Fibroblast of skin of back (primary cell): Measurements from ENCODE around the gene CAVIN1.
"Not testable (repeated sequence)": the region's sequence is repeated elsewhere in the genome, so short reads cannot be mapped to it uniquely, and the experiment has no call there.

Experiments used
- DNase-seq: peaks from one replicate; pipeline ENCODE4 v3.0.0-alpha.2; 2013

Gene CAVIN1

GRCh38 chr17:42378359-42378958, 44.6 kb downstream of the CAVIN1 start:
- DNase-seq, result no peak

- DNase-seq, result no peak
Measured at GRCh38 chr17:42373896-42374295, 49.2 kb downstream of the CAVIN1 start.

- DNase-seq, result no peak
Measured at GRCh38 chr17:42372142-42372541, 50.9 kb downstream of the CAVIN1 start.

- DNase-seq, result not testable (repeated sequence)
Measured at GRCh38 chr17:42368797-42369561, 54.1 kb downstream of the CAVIN1 start.

GRCh38 chr17:42368310-42368709, 54.7 kb downstream of the CAVIN1 start:
- DNase-seq, result not testable (repeated sequence)

GRCh38 chr17:42366176-42367023, 56.7 kb downstream of the CAVIN1 start:
- DNase-seq, result not testable (repeated sequence)

GRCh38 chr17:42365136-42365535, 57.9 kb downstream of the CAVIN1 start:
- peak; percentile 86 for DNase-seq

GRCh38 chr17:42363767-42364585, 59.1 kb downstream of the CAVIN1 start:
- peak; percentile 79 for DNase-seq

- no peak for DNase-seq
Measured at GRCh38 chr17:42363231-42363630, 59.8 kb downstream of the CAVIN1 start.

GRCh38 chr17:42362245-42362961, 60.7 kb downstream of the CAVIN1 start:
- DNase-seq, result no peak

- peak; percentile 13 for DNase-seq
Measured at GRCh38 chr17:42361781-42362186, 61.3 kb downstream of the CAVIN1 start.

- peak; percentile 49 for DNase-seq
Measured at GRCh38 chr17:42360388-42360787, 62.7 kb downstream of the CAVIN1 start.

- no peak for DNase-seq
Measured at GRCh38 chr17:42359133-42359532, 63.9 kb downstream of the CAVIN1 start.

GRCh38 chr17:42358434-42358833, 64.6 kb downstream of the CAVIN1 start:
- DNase-seq, result no peak

GRCh38 chr17:42354956-42355843, 67.9 kb downstream of the CAVIN1 start:
- DNase-seq, result peak; percentile 13
